Loucy (cell line): ENCODE measurements around the gene ACVR1.

Experiments
- EZH2phosphoT487 ChIP-seq: fragments of 200-600 bp; IDR thresholded peaks from 2 replicates; pipeline ENCODE4 v1.6.1; 2018; ENCODE audit warnings: antibody characterized with exemption, mild to moderate bottlenecking, moderate library complexity, borderline replicate concordance
- TF ChIP-seq, protein P1 (sequence below): fragments of 200-600 bp; sonication (generic); conservative IDR thresholded peaks from 2 replicates; pipeline ENCODE4 v1.5.1; 2014; ENCODE audit warnings: mild to moderate bottlenecking, antibody characterized with exemption, low read length

DNA sequence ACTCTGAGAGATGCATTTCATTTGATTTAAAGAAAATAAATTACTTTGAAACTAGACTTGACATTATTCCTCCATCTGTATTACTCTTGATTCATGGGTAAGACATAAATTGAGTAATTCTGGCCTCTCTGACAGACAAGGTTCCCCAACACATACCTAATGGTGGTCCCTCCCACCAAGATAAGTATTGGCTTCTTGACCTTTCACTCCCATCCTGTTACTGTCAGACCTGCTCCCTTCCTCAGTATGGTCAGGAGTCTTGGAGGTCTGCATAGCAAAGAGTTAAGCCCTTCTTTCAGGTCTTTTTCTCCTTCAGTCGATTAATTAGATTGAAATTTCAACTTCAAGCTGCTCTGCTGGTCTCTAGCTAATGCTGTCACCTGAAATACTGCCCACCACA is 42.2 kb upstream of the ACVR1 start:
- TF ChIP-seq, protein P1, sequence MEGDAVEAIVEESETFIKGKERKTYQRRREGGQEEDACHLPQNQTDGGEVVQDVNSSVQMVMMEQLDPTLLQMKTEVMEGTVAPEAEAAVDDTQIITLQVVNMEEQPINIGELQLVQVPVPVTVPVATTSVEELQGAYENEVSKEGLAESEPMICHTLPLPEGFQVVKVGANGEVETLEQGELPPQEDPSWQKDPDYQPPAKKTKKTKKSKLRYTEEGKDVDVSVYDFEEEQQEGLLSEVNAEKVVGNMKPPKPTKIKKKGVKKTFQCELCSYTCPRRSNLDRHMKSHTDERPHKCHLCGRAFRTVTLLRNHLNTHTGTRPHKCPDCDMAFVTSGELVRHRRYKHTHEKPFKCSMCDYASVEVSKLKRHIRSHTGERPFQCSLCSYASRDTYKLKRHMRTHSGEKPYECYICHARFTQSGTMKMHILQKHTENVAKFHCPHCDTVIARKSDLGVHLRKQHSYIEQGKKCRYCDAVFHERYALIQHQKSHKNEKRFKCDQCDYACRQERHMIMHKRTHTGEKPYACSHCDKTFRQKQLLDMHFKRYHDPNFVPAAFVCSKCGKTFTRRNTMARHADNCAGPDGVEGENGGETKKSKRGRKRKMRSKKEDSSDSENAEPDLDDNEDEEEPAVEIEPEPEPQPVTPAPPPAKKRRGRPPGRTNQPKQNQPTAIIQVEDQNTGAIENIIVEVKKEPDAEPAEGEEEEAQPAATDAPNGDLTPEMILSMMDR = no peak
- no peak for TF ChIP-seq EZH2phosphoT487
